T-cell (primary cell): ENCODE data around the gene DNAJC11. TPM values are rescaled to one million over a fixed set of nuclear protein-coding genes. Genes with fewer than 3 reads are reported as not detected.

Source experiments
- ATAC-seq, 4 experiments: fragments of 200-7000 bp in 3 of 4; fragments of 150-1000 bp in 1 of 4; cut with Tn5 transposase; replicated peaks in 1 of 4; 1 replicate in 3 of 4; 2 replicates in 1 of 4; pipeline ENCODE4 v1.10.0; 2021; ENCODE audit warnings: moderate library complexity in 3 of 4, mild to moderate bottlenecking in 2 of 4, moderate number of reproducible peaks in 1 of 4
- CTCF ChIA-PET, 2 donors: fragments of 300-600 bp; sonication (Branson Sonifier 250); formaldehyde crosslinking; loops; one replicate each; lab custom pipeline; 2022; ENCODE audit warnings: antibody characterized with exemption in 2 of 2; lab: Charles Lee
- POLR2A ChIA-PET, 2 donors: fragments of 300-600 bp; sonication (Branson Sonifier 250); formaldehyde crosslinking; loops; one replicate each; lab custom pipeline; 2022; ENCODE audit warnings: antibody characterized with exemption in 2 of 2; lab: Charles Lee
- DNase-seq, 35 experiments: peaks; one replicate each; pipeline versions ENCODE4 v3.0.0 to v3.0.0-alpha.2; 2013 to 2023
- H3K27ac ChIP-seq: one replicate; pipeline ENCODE4 v1.5.1; 2013; ENCODE audit warnings: low read length
- H3K27me3 ChIP-seq, 2 experiments: replicated peaks in 1 of 2; 1 replicate in 1 of 2; 2 replicates in 1 of 2; pipeline versions ENCODE4 v1.6.1 to v1.7.0; 2013; ENCODE audit warnings: low read length in 1 of 2, mixed read lengths in 1 of 2; ENCODE audit not compliant: control insufficient read depth in 2 of 2, insufficient read depth in 2 of 2; ENCODE audit errors: extremely low read depth in 1 of 2
- H3K36me3 ChIP-seq, 2 donors: 1 replicate in 1 of 2; 2 replicates in 1 of 2; pipeline versions ENCODE4 v1.6.1 to v1.7.0; 2013; ENCODE audit warnings: low read length in 1 of 2; ENCODE audit not compliant: control insufficient read depth in 2 of 2, insufficient read depth in 1 of 2; ENCODE audit errors: extremely low read depth in 1 of 2
- H3K4me1 ChIP-seq, 2 experiments: 1 replicate in 1 of 2; 2 replicates in 1 of 2; pipeline versions ENCODE4 v1.6.1 to v1.7.0; 2013; ENCODE audit warnings: low read length in 2 of 2, mixed read lengths in 1 of 2; ENCODE audit not compliant: insufficient read depth in 2 of 2, control insufficient read depth in 1 of 2; ENCODE audit errors: extremely low read depth in 1 of 2
- H3K4me3 ChIP-seq, 2 donors: 1 replicate in 1 of 2; 2 replicates in 1 of 2; pipeline versions ENCODE4 v1.5.1 to v1.7.0; 2013; ENCODE audit warnings: mild to moderate bottlenecking in 2 of 2, low read length in 1 of 2, moderate library complexity in 1 of 2; ENCODE audit not compliant: control insufficient read depth in 1 of 2; ENCODE audit errors: extremely low read depth in 1 of 2
- H3K9me3 ChIP-seq: 2 replicates; pipeline ENCODE4 v1.7.0; 2013
- H3K27ac Mint-ChIP-seq, 2 donors: one replicate each; pipeline ENCODE4 v1.8.0; 2020 to 2021; ENCODE audit warnings: mild to moderate bottlenecking in 2 of 2, mixed read lengths in 2 of 2
- H3K27me3 Mint-ChIP-seq, 2 donors: one replicate each; pipeline ENCODE4 v1.8.0; 2021 to 2022; ENCODE audit warnings: mixed read lengths in 2 of 2
- H3K36me3 Mint-ChIP-seq: one replicate; pipeline ENCODE4 v1.8.0; 2021; ENCODE audit warnings: mixed read lengths
- H3K4me1 Mint-ChIP-seq, 3 donors: one replicate each; pipeline ENCODE4 v1.8.0; 2020 to 2022; ENCODE audit warnings: mixed read lengths in 3 of 3, mild to moderate bottlenecking in 1 of 3
- H3K4me3 Mint-ChIP-seq, 3 donors: one replicate each; pipeline ENCODE4 v1.8.0; 2020 to 2022; ENCODE audit warnings: mild to moderate bottlenecking in 3 of 3, mixed read lengths in 3 of 3, moderate library complexity in 3 of 3
- H3K9me3 Mint-ChIP-seq, 3 donors: one replicate each; pipeline ENCODE4 v1.8.0; 2020 to 2022; ENCODE audit warnings: mixed read lengths in 3 of 3
- WGBS: methylation state at CpG from one replicate; pipeline ENCODE4 v1.1.5; 2013; ENCODE audit warnings: missing lambda C conversion rate; ENCODE audit not compliant: insufficient coverage; 5-methylcytosine and 5-hydroxymethylcytosine counted together
- total RNA-seq, 35 experiments: library from RNA in 6 of 35; stranded (reverse) in 6 of 35; fragments of 120-200 nt in 1 of 35; gene quantifications; one replicate each; pipeline versions ENCODE4 v1.2.1 to v1.2.4 and lab custom pipeline; 2013 to 2026

The DNAJC11 gene
- total RNA-seq = 10 to 100 TPM; 38.5 to 45.2 (median 42.1) TPM
- total RNA-seq (2013) = 29.7 TPM
- 39.6 to 125 (median 62.8) reads per million in 29 experiments for total RNA-seq (lab: John Stamatoyannopoulos, UW)

GRCh38 chr1:6701437-6702153 lies at the start of gene DNAJC11:
Gene DNAJC11 (minus strand): TSS chr1:6701816. CDS start chr1:6701800, 16 bp downstream.
- H3K4me3 ChIP-seq = peak within 1 kb of the TSS; percentile 89 to 97
- under 1% methylated on average over 79 of the region's 80 CpGs for WGBS
- no peaks in the 10 kb centered on the region for H3K27me3 Mint-ChIP-seq
- peaks cover 0 to 7% of the 10 kb centered on the region in 2 experiments for H3K27me3 ChIP-seq
- POLR2A ChIA-PET = interaction anchor here in 1 of 2 donors (0.6 kb wide), 1 partner anchor 366 kb away, joined by 3 read pairs; no protein-coding TSS in a partner anchor
- H3K4me1 Mint-ChIP-seq = peaks cover 20 to 29% (median 25%) of the 10 kb centered on the region in 3 donors
- no peaks in the 10 kb centered on the region for H3K36me3 Mint-ChIP-seq
- no peaks in the 10 kb centered on the region for H3K36me3 ChIP-seq
- DNase-seq (peak; percentile 80 to 94 (median 87)), ATAC-seq (peak; percentile 95 to 98 (median 96))
- peak within 1 kb of the TSS; percentile 44 for H3K27ac ChIP-seq
- H3K4me3 Mint-ChIP-seq = peak within 1 kb of the TSS; percentile 82 to 94 (median 86)
- H3K9me3 ChIP-seq = no peaks in the 10 kb centered on the region
- H3K4me1 ChIP-seq = peaks cover 9 to 18% of the 10 kb centered on the region in 2 experiments
- peak within 1 kb of the TSS; percentile 73 to 85 for H3K27ac Mint-ChIP-seq
- CTCF ChIA-PET = interaction anchor here in 1 of 2 donors (0.6 to 0.7 kb wide), 6 partner anchors 8 to 471 kb away, joined by 3 to 6 read pairs (median 4); partner anchors contain the start of gene CAMTA1
- H3K9me3 Mint-ChIP-seq = no peaks in the 10 kb centered on the region

GRCh38 chr1:6750490-6750889 lies 48.9 kb upstream of the DNAJC11 start:
- DNase-seq (no peak), ATAC-seq (no peak)
- no peak overlapping the region for H3K4me3 Mint-ChIP-seq
- Histone ChIP-seq H3K27me3 (peaks cover 0 to 18% of the 10 kb centered on the region in 2 experiments), H3K9me3 (no peaks in the 10 kb centered on the region), H3K36me3 (no peaks in the 10 kb centered on the region), H3K4me1 (no peaks in the 10 kb centered on the region), H3K4me3 (no peak overlapping the region), H3K27ac (no peak overlapping the region)
- ChIA-PET CTCF (interaction anchor here in 1 of 2 donors (0.7 kb wide), 1 partner anchor 11 kb away, joined by 5 read pairs; no protein-coding TSS in a partner anchor), POLR2A (no interaction called here)
- no peaks in the 10 kb centered on the region for H3K4me1 Mint-ChIP-seq
- no peaks in the 10 kb centered on the region for H3K36me3 Mint-ChIP-seq
- H3K27me3 Mint-ChIP-seq = peaks cover 36 to 47% of the 10 kb centered on the region in 2 donors
- 86% methylated on average over 3 of the region's 4 CpGs for WGBS
- peaks cover 0 to 3% (median 0%) of the 10 kb centered on the region in 3 donors for H3K9me3 Mint-ChIP-seq
- no peak overlapping the region for H3K27ac Mint-ChIP-seq

GRCh38 chr1:6747674-6748073 lies 46.1 kb upstream of the DNAJC11 start:
- H3K4me3 ChIP-seq = no peak overlapping the region
- POLR2A ChIA-PET = no interaction called here
- no peaks in the 10 kb centered on the region for H3K36me3 ChIP-seq
- WGBS = no CpG with 5 or more reads among the region's 2 CpGs
- no peak overlapping the region for H3K27ac ChIP-seq
- peaks cover 0 to 15% of the 10 kb centered on the region in 2 experiments for H3K27me3 ChIP-seq
- ATAC-seq (no peak), DNase-seq (no peak)
- Mint-ChIP-seq H3K9me3 (peaks cover 0 to 3% (median 0%) of the 10 kb centered on the region in 3 donors), H3K36me3 (no peaks in the 10 kb centered on the region), H3K4me1 (peaks cover 8 to 12% (median 8%) of the 10 kb centered on the region in 3 donors), H3K4me3 (no peak overlapping the region), H3K27ac (no peak overlapping the region), H3K27me3 (peaks cover 23 to 30% of the 10 kb centered on the region in 2 donors)
- H3K9me3 ChIP-seq = no peaks in the 10 kb centered on the region
- CTCF ChIA-PET = no interaction called here
- no peaks in the 10 kb centered on the region for H3K4me1 ChIP-seq

GRCh38 chr1:6745073-6745472 lies 43.5 kb upstream of the DNAJC11 start:
- H3K36me3 Mint-ChIP-seq = no peaks in the 10 kb centered on the region
- ChIA-PET CTCF (no interaction called here), POLR2A (no interaction called here)
- Histone ChIP-seq H3K27me3 (peaks cover 0 to 6% of the 10 kb centered on the region in 2 experiments), H3K4me3 (no peak overlapping the region), H3K27ac (no peak overlapping the region), H3K9me3 (no peaks in the 10 kb centered on the region), H3K4me1 (no peaks in the 10 kb centered on the region), H3K36me3 (no peaks in the 10 kb centered on the region)
- H3K27me3 Mint-ChIP-seq = peaks cover 16 to 19% of the 10 kb centered on the region in 2 donors
- 38% methylated on average over 1 of the region's 5 CpGs for WGBS
- no peak overlapping the region for H3K4me3 Mint-ChIP-seq
- ATAC-seq = no peak
- peaks cover 0 to 3% (median 0%) of the 10 kb centered on the region in 3 donors for H3K9me3 Mint-ChIP-seq
- no peak for DNase-seq
- peaks cover 8 to 12% (median 8%) of the 10 kb centered on the region in 3 donors for H3K4me1 Mint-ChIP-seq
- no peak overlapping the region for H3K27ac Mint-ChIP-seq

GRCh38 chr1:6743189-6744101 lies 41.8 kb upstream of the DNAJC11 start:
- Mint-ChIP-seq H3K9me3 (no peaks in the 10 kb centered on the region), H3K4me1 (peaks cover 8 to 12% (median 8%) of the 10 kb centered on the region in 3 donors), H3K4me3 (no peak overlapping the region), H3K36me3 (no peaks in the 10 kb centered on the region), H3K27me3 (peaks cover 9 to 12% of the 10 kb centered on the region in 2 donors), H3K27ac (no peak overlapping the region)
- WGBS = 33% methylated on average over 13 of the region's 20 CpGs
- ChIA-PET CTCF (interaction anchor here (0.6 to 1.1 kb wide), 5 partner anchors 11 to 145 kb away, joined by 3 to 6 read pairs (median 3); partner anchors contain the start of gene CAMTA1 (in 1 of the 2)), POLR2A (interaction anchor here (0.6 kb wide), 2 partner anchors 30 to 304 kb away, joined by 4 read pairs; no protein-coding TSS in a partner anchor)
- ATAC-seq (peak; percentile 43 to 57 (median 48)), DNase-seq (peak in 12 of 35 experiments; percentile 3 to 29 (median 12))
- Histone ChIP-seq H3K27me3 (no peaks in the 10 kb centered on the region), H3K9me3 (no peaks in the 10 kb centered on the region), H3K36me3 (no peaks in the 10 kb centered on the region), H3K4me1 (no peaks in the 10 kb centered on the region), H3K27ac (no peak overlapping the region), H3K4me3 (no peak overlapping the region)
